Activated T-cell treated with anti-CD3 and anti-CD28 coated beads, Interleukin-2, amount 50 U/mL, for 24 hours (primary cell): ENCODE measurements around the gene COL15A1.
"Not testable (repeated sequence)": the region's sequence is repeated elsewhere in the genome, so short reads cannot be mapped to it uniquely, and the experiment has no call there.

Source experiments
- DNase-seq: peaks from one replicate; pipeline ENCODE4 v3.0.0-alpha.2; 2020
- H3K27ac Mint-ChIP-seq: 2 replicates; pipeline ENCODE4 v1.8.0; 2020; ENCODE audit warnings: mild to moderate bottlenecking, mixed read lengths
- H3K27me3 Mint-ChIP-seq: 2 replicates; pipeline ENCODE4 v1.8.0; 2020; ENCODE audit warnings: mixed read lengths
- H3K36me3 Mint-ChIP-seq: 2 replicates; pipeline ENCODE4 v1.8.0; 2020; ENCODE audit warnings: low read depth, mixed read lengths
- H3K4me1 Mint-ChIP-seq: 2 replicates; pipeline ENCODE4 v1.8.0; 2020; ENCODE audit warnings: low read depth, mixed read lengths
- H3K4me3 Mint-ChIP-seq: 2 replicates; pipeline ENCODE4 v1.8.0; 2020; ENCODE audit warnings: mild to moderate bottlenecking, moderate library complexity, mixed read lengths
- H3K9me3 Mint-ChIP-seq: 2 replicates; pipeline ENCODE4 v1.8.0; 2020; ENCODE audit warnings: mixed read lengths

COL15A1 gene

DNA sequence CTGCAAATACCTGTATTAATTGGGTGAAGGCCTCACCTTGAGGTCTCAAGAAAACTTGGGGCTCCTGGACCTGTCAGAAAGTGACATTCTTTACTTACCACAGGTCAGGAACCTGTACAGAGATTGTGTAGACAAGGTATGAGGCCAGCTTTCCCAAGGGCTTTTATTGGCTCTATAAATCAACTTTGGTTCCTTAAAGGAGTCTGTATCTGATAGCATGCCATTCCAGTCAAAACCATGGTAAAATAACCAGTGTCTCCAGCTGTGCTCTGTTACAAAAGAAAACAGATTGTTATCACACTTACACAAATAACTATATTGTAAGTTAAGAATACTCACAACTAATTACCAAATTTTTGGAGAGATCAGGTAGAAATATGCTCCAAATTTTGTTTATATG lies 64.5 kb downstream of the COL15A1 start:
- Mint-ChIP-seq H3K9me3 (peaks cover 12% of the 10 kb centered on the region), H3K27ac (no peak overlapping the region), H3K4me1 (peaks cover 4% of the 10 kb centered on the region), H3K4me3 (no peak overlapping the region), H3K36me3 (peaks cover 14% of the 10 kb centered on the region), H3K27me3 (no peaks in the 10 kb centered on the region)
- DNase-seq: no peak

DNA sequence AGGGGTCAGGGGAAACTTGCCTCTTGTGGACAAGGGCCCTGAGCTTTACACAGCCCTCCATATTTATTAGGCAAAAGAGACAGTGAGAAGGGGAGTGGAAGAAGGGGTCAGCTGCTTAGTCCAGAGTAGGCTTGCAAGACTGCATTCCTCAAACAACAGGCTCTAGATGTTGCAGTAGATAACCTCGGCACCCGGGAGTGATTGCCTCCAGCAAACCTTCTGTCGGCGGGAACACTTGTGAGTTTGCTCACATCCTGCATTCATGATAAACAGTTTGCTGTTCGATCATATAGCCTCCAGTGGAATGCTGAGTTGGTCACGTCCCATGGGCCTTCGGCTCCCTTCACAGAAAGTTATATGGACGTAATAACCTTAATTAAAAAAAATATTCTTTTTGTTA lies 66.7 kb downstream of the COL15A1 start:
- Mint-ChIP-seq H3K36me3 (peaks cover 14% of the 10 kb centered on the region), H3K9me3 (peaks cover 12% of the 10 kb centered on the region), H3K4me1 (peaks cover 20% of the 10 kb centered on the region)
- not testable (repeated sequence) for H3K27me3 Mint-ChIP-seq, DNase-seq, H3K4me3 Mint-ChIP-seq, H3K27ac Mint-ChIP-seq

DNA sequence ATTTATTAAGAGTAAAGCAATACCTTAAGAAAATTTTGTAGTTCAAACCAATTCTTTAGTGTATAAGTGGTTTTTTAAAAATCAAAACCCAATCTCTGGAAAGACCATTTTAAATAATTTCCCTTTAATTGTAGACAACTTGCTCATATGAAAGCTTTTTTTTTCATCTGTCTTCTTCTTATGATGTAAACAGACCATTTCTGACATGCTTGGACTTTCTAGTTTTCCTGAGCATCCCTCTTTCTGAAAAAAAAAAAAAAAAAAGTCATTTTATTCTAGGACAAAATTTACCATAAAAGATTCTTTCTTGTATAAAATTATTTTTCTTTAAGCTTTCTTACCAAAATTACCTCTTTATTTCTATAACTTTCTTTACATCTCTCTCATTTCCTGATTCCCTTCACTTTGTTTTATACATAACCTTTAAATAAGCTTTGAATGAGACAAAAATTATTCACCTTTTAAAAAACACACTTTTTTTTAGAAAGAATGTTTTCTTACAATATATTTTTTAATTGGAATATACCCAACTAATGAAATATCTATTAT lies 67.5 kb downstream of the COL15A1 start:
- peaks cover 20% of the 10 kb centered on the region for H3K4me1 Mint-ChIP-seq
- H3K4me3 Mint-ChIP-seq: no peak overlapping the region
- H3K9me3 Mint-ChIP-seq: peaks cover 12% of the 10 kb centered on the region
- no peak overlapping the region for H3K27ac Mint-ChIP-seq
- peaks cover 14% of the 10 kb centered on the region for H3K36me3 Mint-ChIP-seq
- no peaks in the 10 kb centered on the region for H3K27me3 Mint-ChIP-seq
- DNase-seq: no peak

DNA sequence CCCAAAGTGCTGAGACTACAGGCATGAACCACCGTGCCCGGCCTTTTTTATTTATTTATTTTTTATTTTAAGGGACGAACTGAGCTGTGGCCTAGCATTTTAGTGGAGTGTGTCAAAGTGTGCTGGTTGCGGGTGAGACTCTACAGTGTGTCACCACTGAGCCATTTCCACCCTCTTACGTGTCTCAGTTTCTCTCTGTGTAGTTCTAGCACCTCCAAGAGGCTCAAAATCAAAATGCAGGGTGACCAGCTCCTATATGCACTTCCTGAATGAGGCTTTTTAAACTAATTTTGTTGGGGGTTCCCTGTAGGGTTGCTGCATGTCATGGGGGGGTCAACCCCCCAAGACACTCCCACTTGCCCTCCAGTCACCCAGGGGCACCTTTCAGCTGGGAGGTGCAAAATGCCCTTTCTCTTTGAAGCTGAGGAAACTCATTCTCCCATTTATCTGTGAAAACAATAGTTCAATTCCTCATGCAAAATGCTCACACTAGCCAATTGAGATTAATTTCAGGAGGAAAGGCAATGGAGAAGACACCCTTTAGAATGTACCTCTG lies 69.3 kb downstream of the COL15A1 start:
- H3K27me3 Mint-ChIP-seq: no peaks in the 10 kb centered on the region
- H3K27ac Mint-ChIP-seq: peak overlapping the region; percentile 80
- DNase-seq: no peak
- no peak overlapping the region for H3K4me3 Mint-ChIP-seq
- H3K36me3 Mint-ChIP-seq: peaks cover 14% of the 10 kb centered on the region
- H3K4me1 Mint-ChIP-seq: peaks cover 20% of the 10 kb centered on the region
- peaks cover 12% of the 10 kb centered on the region for H3K9me3 Mint-ChIP-seq

DNA sequence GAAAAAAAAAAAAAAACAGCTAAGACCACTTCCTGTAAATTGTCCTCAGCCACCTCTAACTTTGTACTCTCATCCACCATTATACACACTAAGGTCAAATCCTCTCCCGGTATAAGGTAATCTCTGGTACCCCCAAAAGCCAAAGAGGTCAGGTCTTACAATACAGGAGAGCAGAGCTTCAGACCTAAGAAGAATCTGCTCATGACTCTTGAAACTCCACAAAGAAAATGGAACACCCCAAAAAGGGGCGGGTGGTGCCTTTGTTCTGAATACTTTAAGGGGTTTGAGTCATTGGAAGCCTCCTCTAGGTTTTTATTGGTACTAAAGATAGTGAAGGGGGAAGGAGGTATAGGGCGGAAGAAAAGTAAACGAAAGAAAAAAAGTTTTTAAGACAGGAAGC lies 69.8 kb downstream of the COL15A1 start:
- Mint-ChIP-seq H3K9me3 (peaks cover 12% of the 10 kb centered on the region), H3K4me1 (peaks cover 20% of the 10 kb centered on the region), H3K36me3 (peaks cover 14% of the 10 kb centered on the region), H3K4me3 (no peak overlapping the region), H3K27ac (peak overlapping the region; percentile 80), H3K27me3 (no peaks in the 10 kb centered on the region)
- no peak for DNase-seq

DNA sequence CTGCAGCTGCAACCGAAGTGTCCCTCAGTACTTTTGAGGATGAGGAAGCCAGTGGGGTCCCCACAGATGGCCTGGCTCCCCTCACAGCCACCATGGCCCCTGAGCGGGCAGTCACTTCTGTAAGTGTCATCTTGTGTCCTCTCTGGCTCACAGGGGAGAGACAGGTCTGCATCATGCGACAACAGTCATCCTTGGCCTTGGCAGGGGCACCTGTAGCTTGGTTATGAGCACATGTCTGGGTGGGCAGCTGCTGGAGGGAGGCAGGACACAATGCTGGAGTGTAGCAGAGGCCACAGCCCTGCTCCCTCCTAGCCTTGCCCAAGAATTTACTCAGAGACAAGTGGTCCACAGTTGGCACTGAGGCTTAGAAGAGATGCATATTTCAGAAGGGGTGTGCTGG lies 71.7 kb downstream of the COL15A1 start:
- no peaks in the 10 kb centered on the region for H3K27me3 Mint-ChIP-seq
- peaks cover 20% of the 10 kb centered on the region for H3K4me1 Mint-ChIP-seq
- H3K4me3 Mint-ChIP-seq: no peak overlapping the region
- H3K9me3 Mint-ChIP-seq: peaks cover 7% of the 10 kb centered on the region
- no peak overlapping the region for H3K27ac Mint-ChIP-seq
- DNase-seq: no peak
- peaks cover 11% of the 10 kb centered on the region for H3K36me3 Mint-ChIP-seq

DNA sequence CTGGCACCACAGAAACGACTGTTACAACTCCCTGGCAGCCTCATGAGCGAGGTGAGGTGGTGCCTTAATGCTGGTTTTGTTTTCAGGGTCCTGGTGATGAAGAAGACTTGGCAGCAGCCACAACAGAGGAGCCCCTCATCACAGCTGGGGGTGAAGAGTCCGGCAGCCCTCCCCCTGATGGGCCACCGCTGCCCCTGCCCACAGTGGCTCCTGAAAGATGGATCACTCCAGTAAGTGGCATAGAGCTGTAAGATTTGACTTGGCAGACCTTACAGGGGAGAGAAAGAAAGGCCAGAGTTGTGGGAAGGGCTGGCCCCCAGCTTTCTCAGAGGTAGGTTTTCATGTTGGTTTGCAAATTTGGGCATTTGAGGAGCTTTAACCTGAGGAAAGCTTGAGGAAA lies 72.2 kb downstream of the COL15A1 start:
- Mint-ChIP-seq H3K27me3 (no peaks in the 10 kb centered on the region), H3K4me1 (peaks cover 20% of the 10 kb centered on the region), H3K27ac (no peak overlapping the region), H3K9me3 (peaks cover 5% of the 10 kb centered on the region), H3K36me3 (peaks cover 8% of the 10 kb centered on the region), H3K4me3 (no peak overlapping the region)
- no peak for DNase-seq

DNA sequence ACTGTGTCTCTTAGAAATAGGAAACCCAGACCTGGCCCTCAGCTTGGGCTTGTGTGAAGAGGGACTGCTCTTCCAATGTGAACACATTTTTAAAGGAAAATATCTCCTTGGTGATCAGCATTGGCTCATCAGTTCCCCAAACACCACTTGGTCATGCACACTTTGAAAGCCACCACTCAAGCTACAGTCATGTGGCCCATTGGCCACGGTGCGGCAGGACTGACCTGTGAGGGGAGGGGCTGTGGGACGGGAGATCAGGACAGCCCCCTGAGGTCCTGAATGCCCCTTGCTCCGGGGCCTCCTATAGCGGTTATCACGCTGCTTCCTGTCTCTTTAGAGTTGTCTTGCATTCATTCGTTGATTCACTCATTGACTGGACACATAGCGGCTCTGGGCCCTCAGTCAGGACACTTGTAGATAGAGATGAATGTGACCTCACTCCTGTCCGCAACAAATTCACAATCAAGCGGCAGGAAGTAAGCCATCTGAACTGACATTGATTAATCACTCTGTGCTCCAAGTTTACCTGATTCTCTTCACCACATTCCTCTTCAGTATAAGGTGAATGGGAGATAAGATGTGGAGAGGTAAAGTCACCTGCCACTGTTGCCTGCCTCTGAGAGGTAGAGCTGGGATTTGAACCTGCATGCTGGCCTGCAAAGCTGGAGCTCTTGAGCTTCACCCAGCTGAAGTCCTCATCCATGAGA lies 73.1 kb downstream of the COL15A1 start:
- Mint-ChIP-seq H3K4me1 (peaks cover 20% of the 10 kb centered on the region), H3K27ac (no peak overlapping the region), H3K9me3 (peaks cover 4% of the 10 kb centered on the region), H3K27me3 (no peaks in the 10 kb centered on the region), H3K36me3 (peaks cover 7% of the 10 kb centered on the region), H3K4me3 (no peak overlapping the region)
- DNase-seq: no peak

DNA sequence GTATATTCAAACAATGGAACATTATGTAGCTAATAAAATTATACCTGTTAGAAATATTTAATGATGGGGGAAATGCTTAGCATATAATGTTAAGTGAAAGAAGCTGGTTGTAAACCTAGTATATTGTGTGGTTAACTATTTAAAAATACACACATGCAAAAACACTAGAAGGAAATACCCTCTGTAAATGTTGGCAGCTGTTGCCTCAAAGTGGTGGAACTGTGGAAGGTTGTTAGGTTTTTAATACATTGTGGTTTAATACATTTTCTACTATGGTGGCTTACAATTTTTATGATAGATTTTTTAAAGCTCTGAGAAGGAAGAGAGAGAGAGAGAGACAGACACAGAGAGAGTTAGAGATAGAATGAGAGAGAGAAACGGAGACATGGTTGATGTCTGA lies 74.9 kb downstream of the COL15A1 start:
- H3K27me3 Mint-ChIP-seq: no peaks in the 10 kb centered on the region
- H3K9me3 Mint-ChIP-seq: no peaks in the 10 kb centered on the region
- no peak overlapping the region for H3K4me3 Mint-ChIP-seq
- no peaks in the 10 kb centered on the region for H3K36me3 Mint-ChIP-seq
- H3K4me1 Mint-ChIP-seq: peaks cover 12% of the 10 kb centered on the region
- DNase-seq: no peak
- no peak overlapping the region for H3K27ac Mint-ChIP-seq

DNA sequence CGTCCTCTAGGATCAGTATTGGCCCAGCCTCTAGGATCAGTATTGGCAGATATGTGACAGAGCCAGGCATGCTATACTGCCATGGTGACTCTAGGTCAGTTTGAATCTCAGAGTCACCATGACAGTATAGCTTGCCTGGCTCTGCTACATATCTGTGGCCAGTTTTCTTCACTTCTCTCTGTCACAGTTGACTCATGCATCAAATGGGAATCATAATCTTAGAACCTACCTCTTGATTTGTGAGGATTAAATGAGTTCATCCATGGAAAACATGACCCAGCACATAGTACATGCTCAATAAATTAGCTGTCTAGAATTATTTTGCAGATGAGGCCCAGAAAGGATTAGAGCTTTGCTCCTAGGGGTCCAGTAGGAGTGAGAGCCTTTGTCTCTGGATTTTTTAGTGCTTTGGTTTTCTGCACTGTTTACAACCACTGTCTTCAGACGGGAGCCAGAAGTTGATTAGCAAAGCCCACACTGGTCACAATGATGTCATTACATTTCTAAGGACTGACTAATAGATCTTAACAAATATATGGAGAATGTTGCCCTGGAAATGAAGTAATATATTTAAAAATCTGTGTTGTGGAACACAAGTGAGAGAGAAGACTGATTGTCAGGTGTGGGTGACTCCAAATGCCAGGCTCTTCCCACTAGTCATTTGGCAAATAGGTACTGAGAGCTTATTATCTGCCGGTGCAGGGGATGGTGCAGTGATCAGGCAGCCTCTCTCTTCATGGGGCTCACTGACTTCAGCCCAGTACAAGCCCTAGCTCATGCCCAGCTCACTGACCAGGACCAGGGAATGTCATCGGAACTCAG lies 76.0 kb downstream of the COL15A1 start:
- Mint-ChIP-seq H3K4me3 (no peak overlapping the region), H3K27me3 (no peaks in the 10 kb centered on the region), H3K27ac (no peak overlapping the region), H3K36me3 (no peaks in the 10 kb centered on the region), H3K4me1 (peaks cover 1% of the 10 kb centered on the region), H3K9me3 (no peaks in the 10 kb centered on the region)
- no peak for DNase-seq

DNA sequence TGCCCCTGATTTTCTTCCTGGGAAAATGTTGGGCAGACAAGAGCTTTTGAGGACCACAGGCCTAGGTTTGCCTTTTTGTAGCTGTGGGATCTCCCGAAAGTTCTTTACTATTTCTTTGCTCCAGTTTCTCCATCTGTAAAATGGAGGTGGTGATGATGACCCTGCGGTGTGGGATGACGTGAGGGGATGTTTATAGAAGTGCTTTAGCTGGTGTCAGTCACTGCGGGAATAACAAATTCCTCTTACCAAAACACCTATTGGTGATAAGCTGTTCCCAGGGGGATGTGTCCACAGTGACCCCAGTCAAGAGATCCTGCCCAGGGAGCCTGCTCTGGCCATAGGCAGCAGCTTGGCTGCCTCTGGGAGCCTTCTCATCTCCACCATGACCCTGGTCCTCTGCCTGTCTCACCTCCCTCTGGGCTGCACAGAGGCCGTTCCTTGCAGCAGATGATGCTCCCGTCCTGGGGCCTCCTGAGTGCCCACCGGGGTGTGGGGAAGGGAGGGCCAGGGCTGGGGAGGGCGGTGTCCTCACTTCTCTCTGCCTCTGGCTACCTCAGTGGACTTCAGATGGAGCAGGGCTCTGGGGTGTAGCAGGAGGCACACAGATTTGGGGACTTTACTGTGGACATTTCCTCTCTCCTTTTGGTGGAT lies 77.2 kb downstream of the COL15A1 start:
- Mint-ChIP-seq H3K4me3 (no peak overlapping the region), H3K4me1 (no peaks in the 10 kb centered on the region), H3K27me3 (no peaks in the 10 kb centered on the region), H3K27ac (no peak overlapping the region), H3K9me3 (no peaks in the 10 kb centered on the region), H3K36me3 (no peaks in the 10 kb centered on the region)
- DNase-seq: no peak

DNA sequence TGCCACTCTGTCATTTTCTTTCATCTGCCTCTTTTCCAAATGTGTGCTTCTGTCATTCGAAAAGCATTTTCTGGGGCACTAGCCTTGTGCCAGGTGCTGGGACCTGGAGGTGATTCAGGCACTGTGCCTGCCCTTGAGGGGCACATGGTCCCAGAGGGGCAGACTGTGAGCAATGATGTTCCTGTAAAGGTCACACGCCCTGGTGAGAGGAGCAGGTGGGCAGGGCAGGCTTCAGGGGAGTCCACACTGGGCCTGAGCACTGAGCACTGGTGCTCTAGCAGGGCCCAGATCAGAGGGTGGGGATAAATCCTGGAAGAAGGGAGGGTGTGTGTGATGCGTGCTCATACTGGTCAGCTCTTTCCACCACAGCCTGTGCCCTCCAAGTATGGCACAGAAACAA lies 77.8 kb downstream of the COL15A1 start:
- DNase-seq: no peak
- Mint-ChIP-seq H3K27ac (no peak overlapping the region), H3K36me3 (no peaks in the 10 kb centered on the region), H3K4me1 (peaks cover 4% of the 10 kb centered on the region), H3K4me3 (no peak overlapping the region), H3K27me3 (no peaks in the 10 kb centered on the region), H3K9me3 (no peaks in the 10 kb centered on the region)

DNA sequence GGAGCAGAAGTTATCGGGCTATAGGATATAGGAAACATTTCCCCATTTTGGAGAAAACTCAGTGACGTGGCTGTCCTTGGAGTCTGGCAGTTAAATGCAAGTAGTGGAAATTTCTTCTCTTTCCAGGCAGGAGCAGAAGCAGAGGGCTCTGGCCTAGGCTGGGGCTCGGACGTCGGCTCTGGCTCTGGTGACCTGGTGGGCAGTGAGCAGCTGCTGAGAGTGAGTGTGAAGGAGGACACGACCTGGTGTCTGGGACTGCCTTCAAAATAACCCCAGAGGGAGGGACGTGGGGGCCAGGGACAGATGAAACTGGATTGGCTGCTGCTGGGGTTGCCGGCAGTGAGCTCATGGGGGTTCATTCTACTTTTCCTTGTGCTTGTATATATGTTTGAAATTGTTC lies 79.5 kb downstream of the COL15A1 start:
- H3K27ac Mint-ChIP-seq: no peak overlapping the region
- no peaks in the 10 kb centered on the region for H3K9me3 Mint-ChIP-seq
- peaks cover 18% of the 10 kb centered on the region for H3K4me1 Mint-ChIP-seq
- no peak overlapping the region for H3K4me3 Mint-ChIP-seq
- H3K27me3 Mint-ChIP-seq: no peaks in the 10 kb centered on the region
- H3K36me3 Mint-ChIP-seq: no peaks in the 10 kb centered on the region
- DNase-seq: no peak

DNA sequence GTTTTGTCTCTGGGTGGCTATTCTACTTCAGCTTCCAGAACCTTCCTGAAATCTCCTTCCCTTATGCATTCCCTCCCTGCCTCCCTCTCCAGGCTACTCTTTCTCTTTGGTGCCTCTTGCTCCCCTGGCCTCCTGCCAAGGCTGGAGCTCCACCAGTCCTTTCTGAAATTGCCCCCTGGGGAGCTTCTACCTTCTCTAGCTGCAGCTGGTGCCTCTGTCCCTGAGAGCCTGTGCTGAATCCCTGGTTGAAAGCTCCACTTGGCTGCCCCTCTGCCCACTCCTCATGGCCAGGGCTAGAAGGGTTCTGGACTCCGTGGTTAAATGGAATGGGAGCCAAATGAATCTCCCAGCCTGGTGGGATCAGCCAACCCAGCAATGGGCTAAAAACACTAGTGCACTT lies 80.1 kb downstream of the COL15A1 start:
- DNase-seq: peak; percentile 22
- Mint-ChIP-seq H3K9me3 (no peaks in the 10 kb centered on the region), H3K36me3 (no peaks in the 10 kb centered on the region), H3K27ac (no peak overlapping the region), H3K4me1 (peaks cover 18% of the 10 kb centered on the region), H3K4me3 (no peak overlapping the region), H3K27me3 (no peaks in the 10 kb centered on the region)
